GM21825 (cell line): ENCODE measurements around the gene ZNF624.
"Not testable (repeated sequence)": the region's sequence is repeated elsewhere in the genome, so short reads cannot be mapped to it uniquely, and the experiment has no call there.

Experiments
- ATAC-seq: cut with Tn5 transposase; IDR thresholded peaks from one replicate; pipeline ENCODE4 v1.9.1; 2021; ENCODE audit warnings: mild to moderate bottlenecking, moderate library complexity; ENCODE audit not compliant: unreplicated experiment

Gene ZNF624

DNA sequence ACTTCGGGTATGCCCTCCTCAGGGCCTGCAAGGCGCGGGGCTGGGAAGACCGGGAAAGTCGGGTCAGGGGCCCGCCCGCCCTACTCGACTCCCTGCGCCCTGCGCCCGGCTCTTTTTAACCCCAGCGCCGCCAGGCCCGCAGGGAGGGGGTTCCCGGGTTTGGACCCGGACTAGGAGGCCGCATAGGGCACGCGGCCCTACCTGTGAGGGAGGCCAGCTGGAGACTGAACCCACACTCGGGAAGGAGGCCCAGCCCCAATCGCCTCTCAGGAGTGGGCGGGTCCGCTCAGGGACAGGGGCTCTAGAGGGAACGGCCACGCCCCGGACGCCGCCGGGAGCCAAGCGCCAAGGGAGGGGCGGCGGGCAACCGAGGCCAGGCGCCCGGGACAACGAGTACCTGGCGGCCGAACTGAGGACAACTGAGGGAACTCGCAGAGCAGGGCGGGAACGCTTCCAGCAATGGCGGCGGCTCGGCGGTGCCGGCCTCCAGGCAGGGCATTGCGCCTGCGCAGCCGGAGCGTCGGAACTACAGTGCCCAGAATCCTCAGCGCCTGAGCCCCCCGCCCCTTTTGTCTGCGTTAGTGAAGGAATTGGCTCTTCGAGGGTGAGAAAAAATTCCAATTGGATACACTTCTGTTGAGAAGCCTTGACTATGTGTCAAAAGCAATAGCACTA lies at the start of gene ZNF624:
Gene ZNF624 (minus strand): TSS at position 484 of the 675 bp plus-strand sequence.
- ATAC-seq: peak; percentile 91

DNA sequence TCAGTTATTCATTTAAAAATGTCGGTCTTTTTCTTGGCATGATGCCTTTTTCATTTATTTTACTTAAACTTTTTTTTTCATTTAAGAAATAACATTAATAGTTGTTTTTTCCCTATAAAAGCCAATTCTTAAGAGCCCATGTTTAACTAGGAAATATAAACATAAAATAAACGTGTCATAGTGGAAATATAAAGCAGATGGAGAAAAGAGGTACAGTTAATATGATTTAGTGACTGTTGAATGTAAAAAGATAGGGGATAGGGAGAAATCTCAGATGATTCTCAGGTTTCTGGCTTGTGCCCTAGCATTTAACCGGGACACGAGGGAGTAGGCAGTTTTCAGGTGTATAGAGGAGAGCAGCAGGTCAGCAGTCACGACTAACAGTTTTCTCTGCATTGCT lies 44.0 kb upstream of the ZNF624 start:
- not testable (repeated sequence) for ATAC-seq

DNA sequence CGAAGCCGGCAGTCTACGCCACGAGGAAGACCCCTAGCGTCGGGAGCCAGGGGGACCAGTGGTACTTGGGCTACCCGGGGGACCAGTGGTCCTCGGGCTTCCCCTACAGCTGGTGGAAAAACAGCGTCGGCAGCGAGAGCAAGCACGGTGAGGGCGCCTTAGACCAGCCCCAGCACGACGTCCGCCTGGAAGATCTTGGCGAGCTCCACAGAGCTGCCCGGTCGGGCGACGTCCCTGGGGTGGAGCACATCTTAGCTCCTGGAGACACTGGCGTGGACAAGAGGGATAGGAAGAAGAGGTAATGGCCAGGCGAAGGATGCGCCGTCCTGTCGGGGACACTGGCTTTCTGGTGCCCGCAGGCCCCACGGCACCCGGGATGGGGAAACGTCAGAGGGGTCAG lies 36.8 kb upstream of the ZNF624 start:
- not testable (repeated sequence) for ATAC-seq

DNA sequence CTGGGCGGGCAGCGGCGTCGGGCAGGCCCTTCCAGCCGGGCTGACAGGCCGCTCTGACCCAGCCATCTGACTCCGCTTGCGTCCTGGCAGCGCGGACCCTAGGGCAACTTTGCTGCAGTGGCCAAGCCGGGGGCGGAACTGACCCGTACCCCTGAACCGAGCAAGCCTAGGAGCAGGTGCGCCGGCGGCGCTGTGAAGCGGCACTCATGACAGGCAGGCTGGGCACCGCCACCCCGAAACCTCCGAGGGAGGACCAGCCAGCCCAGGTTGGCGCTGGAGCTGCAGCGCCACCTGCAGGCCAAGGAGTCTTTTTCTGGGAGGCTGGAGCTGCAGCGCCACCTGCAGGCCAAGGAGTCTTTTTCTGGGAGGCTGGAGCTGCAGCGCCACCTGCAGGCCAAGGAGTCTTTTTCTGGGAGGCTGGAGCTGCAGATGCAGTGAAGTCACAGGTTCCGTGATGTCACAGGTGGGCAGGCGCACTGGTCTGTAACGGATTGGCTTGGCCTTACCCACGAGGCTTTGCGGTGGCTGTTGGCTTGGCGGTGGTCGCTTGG lies 36.2 kb upstream of the ZNF624 start, which contains the start of gene CCDC144A:
Gene CCDC144A (plus strand): TSS at position 511 of the 551 bp plus-strand sequence. CDS start 160 bp downstream, outside the sequence.
- ATAC-seq: not testable (repeated sequence)

DNA sequence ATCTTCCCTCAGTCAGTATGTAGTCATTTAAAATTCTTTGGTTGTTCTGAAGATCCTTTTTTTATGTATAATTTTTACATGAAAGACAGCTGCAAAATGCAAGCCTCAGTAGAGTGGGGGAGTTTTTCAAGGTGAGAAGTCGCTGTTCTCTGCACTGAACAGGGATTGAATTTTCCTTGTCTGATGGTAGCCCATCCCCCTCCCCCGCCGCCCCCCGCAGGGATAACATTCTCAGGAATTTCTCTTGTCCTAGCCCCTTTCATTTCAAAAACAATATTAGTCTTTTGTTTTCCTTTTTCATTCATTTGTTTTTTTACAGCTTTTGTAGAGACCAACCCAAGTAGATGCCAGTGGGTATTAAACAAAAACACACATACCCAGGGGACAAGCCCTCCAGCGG lies 33.5 kb upstream of the ZNF624 start:
- ATAC-seq: not testable (repeated sequence)

DNA sequence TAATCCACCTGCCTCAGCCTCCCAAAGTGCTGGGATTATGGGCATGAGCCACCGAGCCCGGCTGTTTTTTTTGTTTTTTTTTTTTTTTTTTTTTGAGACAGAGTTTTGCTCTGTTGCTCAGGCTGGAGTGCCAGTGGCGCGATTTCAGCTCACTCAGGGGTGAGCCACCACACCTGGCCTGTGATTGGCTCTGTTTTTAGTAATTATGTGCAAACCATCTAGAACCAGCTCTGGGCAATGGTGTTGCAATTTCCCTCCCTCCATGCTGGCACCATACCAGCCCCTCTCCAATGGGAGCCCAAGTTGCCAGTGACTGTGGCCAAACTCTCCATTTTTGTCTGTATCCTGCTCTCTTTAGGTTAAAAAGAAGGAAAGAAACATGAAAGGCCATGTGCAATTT lies 32.4 kb upstream of the ZNF624 start:
- not testable (repeated sequence) for ATAC-seq

DNA sequence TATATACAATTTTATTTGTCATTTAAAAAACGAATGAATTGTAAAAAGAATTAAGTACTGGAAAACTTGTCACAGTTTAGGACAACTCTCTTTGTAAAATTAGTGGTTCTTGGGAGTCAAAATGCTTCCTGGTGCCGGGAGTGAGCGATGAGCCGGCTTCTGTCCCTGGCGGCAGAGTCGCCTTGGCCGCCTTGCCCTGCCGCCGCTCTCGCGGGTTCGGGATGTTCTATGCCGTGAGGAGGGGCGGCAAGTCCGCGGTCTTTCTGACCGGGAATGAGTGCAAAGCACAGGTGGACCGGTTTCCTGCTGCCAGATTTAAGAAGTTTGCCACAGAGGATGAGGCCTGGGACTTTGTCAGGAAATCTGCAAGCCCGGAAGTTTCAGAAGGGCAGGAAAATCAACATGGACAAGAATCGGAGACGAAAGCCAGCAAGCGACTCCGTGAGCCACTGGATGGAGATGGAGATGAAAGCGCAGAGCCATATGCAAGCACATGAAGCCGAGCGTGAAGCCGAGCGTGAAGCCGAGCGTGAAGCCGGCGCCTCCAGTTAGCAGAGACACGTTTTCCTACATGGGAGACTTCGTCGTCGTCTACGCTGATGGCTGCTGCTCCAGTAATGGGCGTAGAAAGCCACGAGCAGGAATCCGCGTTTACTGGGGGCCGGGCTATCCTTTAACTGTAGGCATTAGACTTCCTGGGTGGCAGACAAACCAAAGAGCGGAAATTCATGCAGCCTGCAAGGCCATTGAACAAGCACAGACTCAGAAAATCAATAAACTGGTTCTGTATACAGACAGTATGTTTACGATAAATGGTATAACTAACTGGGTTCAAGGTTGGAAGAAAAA lies 29.9 kb upstream of the ZNF624 start:
- not testable (repeated sequence) for ATAC-seq

DNA sequence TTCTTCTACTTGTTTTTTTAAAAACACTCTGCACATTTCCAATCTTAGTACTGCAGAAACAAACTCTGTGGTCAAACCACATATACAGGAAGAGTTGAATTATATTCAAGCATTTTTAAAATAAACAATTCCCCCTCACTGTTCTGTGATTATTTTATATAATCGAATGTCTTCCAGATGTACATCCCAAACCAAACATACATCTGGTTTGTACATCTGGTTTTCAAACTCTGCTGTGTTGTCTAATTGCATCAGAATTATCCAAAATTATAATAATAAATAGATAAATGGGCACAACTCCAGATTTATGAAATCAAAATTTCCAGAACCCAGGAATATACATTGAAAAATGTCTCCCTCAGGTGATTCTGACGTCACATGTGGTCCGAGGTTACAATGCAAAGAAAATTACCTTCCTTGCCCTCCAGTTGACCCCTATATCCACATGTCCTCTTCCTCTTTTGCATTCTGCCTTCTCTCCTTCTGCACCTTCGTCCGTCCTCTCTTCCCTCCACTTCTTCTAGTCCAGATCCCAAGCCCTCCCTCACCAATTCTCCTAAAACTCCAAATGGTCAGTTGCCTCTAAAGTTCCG lies 23.1 kb upstream of the ZNF624 start:
- no peak for ATAC-seq

DNA sequence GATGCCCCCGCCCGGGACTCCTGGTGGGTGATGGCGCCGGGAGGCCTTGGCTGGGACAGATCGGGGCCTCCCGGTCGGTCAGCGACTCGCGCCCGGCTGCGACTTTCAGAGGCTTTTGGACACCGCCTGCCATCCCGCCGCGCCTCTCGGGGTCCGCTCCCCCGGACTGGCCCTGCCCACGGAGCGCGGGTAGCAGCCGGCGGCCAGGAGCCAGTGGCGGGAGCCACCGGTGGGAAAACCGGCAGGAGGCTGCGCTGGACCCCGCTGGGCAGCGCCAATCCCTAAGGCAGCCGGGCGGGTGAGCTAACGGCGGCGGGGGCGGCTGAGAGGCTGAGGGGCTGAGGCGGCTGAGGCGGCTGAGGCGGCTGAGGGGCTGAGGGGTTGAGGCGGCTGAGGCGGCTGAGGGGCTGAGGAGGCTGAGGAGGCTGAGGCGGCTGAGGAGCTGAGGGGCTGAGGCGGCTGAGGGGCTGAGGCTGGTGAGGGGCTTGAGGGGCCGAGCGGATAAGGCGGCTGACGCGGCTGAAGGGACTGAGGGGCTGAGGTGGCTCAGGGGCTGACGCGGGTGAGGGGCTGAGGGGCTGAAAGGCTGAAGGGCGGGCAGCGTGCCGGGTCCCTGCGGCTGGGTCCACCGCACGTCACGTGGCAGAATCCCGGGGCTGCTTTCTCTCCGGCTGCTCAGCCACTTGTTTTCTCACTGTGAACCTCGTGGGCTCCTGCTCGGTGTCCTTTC lies 13.4 kb upstream of the ZNF624 start:
- not testable (repeated sequence) for ATAC-seq

DNA sequence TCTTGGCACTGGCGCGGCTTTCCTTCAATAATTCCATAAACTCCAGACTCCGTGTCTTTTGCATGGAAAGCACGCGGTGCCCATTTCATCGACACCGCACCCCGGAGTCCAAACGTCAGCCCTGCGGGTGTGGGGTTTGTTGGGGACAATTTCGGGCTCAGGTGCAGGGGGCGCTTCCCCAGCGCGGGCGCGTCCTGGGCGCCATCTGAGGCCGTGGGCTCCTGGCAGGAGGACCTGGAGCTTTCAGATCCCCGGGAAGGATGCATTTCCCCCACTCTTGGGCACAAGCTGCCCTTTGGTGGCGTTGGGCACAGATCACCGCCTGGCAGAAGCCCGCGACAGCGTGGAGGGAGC lies 12.9 kb upstream of the ZNF624 start:
- not testable (repeated sequence) for ATAC-seq

DNA sequence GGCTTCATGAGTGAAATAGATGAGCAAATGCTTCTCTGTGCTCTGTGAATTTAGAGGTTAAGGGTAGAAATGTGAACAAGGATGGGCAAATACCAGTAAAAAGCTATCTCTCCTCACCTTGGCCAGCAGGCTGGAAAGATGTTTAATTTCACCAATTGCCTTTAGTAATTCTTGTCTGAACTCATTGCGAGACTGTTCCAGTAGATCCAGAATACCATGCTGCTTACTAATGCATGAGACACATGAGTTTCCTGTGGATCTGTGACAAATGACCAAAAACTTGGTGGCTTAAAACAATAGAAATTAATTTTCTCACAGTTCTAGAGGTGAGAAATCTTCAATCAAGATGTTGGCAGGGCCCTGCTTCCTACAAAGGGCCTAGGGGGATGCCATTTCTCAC lies 9.3 kb upstream of the ZNF624 start:
- ATAC-seq: no peak

DNA sequence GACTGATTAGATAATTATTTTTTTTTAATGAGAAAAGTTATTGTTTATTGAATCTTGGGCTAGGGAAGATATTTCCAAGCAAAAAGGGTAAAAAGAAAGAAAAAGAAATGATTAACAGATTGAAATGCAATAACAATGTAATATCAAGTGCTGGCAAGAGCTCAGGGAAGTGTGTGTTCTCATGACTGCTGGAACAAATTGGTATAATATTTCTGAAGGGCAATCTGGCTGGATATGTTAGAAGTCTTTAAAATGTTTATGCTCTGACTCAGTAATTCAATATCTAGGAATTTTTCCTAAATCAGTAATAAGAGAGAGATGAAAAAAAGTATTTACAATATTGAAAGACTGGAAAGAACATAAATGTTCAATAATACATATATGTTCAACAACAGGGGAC lies 7.6 kb upstream of the ZNF624 start:
- ATAC-seq: no peak

DNA sequence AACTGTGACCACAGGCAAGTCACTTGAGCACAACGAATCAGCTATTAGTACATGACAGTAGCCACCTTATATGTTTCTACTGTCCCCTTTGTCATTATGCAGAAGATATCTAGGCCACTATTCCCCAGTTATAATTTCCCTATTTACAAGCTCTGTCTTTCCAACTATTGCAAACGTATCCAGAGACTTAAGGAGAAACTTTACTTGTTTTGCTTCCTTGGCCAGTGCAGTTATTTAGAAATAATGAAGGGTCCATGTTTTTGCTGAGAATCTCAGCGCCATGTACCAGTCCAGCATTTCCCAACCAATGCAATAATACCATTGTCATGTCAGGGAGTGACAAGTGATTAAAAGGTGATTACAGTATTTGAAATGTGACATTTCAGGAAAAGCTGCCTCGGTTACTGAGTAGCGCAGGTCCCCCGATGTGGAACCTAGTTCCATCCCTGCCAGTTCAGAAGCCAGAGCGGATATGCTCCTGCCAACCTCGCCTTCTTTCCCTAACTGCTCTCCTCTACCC lies 743 bp downstream of the ZNF624 start:
- ATAC-seq: no peak

DNA sequence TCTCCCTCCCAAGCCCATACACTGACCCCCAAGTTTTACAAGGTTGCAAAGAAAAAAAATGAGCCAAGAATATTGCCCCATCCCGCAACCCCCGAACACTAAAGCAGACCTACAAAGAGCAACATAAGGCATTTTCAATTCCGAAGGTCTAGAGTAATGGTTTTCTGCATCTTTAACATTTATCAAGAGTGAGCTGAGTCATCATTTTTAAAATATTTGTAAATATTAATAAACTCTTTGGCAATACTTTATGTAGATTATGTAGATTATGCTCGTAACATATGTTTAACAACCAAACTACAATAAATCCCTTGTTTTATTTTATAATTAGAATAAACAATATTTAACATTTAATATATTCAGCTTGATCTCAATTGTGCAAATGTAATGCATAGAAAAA lies 1.4 kb downstream of the ZNF624 start:
- no peak for ATAC-seq

DNA sequence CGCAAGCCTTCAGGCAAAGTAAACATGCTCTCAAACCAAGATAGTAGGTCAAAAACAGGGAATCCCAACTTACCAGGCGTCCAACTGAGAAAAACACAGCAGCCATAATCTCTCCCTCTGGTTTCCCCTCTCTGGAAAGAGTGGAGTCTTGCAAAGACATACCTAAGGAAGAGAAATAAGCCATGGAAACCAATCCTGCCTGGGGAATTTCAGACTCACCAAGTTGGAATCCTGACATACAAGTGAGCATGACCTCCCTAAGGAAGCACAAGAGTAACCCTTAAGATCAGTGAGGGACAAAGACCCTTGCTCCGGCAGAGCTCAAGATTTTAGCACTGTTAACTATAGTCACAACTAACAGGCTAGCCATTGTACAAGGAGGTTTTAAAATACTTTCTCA lies 4.1 kb downstream of the ZNF624 start:
- ATAC-seq: no peak

DNA sequence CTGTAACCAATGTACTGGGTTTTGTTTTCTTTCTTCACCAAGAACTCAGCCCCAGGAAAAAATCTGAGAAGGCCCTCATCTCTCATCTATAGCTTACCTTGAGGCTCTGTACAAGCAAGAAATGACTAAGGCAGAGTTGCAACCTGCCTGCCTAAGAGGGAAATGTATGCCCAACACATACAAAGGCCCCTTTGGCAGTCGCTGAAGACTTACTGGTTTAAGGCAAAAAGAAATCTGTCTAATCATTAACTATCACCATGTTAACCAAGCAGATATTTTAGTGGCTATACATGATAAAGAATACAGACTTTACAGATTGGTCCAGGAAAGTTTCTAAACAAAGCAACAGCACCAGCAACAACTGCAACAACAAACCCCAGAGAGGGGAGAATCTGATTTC lies 14.2 kb downstream of the ZNF624 start:
- no peak for ATAC-seq

DNA sequence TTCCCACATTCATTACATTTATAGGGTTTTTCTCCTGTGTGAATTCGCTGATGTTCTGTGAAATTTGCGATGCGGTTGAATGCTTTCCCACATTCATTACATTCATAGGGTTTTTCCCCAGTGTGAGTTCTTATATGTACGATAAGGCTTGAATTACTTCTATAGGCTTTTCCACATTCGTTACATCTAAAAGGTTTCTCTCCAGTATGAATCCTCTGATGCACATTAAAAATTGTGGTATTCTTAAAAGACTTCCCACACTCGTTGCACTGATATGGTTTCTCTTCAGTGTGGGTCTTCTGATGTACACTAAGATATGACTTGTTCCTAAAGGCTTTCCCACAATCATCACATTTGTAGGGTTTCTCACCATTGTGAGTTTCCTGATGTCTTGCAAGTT lies 30.4 kb downstream of the ZNF624 start:
- ATAC-seq: no peak

DNA sequence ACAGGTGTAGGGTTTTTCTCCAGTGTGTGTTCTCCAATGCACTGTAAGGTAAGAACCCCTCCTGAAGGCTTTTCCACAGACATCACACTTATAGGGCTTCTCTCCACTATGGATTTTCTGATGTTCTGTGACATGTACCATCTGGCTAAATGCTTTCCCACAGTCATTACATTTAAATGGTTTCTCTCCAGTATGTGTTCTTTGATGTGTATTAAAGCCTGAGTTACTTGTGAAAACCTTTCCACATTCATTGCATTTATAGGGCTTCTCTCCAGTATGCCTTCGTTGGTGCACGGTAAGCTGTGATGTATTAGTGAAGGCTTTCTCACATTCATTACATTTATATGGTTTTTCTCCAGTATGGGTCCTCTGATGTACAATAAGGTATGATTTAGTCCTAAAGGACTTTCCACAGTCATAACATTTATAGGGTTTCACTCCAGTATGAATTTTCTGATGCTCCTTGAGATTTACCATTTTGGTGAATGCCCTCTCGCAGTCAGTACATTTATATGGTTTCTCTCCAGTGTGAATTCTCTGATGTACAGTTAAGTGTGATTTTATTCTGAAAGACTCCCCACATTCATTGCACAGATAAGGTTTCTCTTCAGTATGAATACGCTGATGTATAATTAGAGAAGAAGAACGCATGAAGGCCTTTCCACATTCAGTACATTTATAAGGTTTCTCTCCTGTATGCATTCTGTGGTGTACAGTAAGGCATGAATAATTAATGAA lies 30.9 kb downstream of the ZNF624 start:
- ATAC-seq: no peak

DNA sequence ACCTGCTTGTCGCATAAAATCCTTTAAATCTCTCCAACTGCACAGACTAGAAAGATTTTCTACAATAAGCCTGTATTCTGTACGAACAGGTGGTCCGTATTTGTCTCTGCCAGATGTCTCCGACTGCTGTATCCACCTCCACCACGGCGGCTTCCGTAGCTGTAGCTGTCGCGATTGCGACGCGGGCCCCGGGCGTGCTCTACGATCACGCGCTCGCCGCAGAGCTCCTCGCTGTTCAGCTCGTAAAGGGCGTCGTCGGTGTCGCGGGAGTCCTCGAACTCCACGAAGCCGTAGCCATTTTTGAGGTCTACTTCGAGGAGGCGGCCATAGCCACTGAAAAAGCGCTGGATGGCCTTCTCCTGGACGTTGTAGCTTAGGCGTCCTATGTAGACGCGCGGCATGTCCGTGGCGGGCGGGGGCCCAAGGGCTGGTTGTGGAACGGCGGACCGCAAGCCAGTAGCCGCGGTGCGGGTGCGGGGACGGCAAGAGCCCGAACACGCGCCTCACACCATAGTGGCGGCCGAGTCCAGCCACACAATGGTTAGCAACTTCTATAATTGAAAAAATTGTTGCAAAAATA lies 36.1 kb downstream of the ZNF624 start:
- ATAC-seq: no peak

DNA sequence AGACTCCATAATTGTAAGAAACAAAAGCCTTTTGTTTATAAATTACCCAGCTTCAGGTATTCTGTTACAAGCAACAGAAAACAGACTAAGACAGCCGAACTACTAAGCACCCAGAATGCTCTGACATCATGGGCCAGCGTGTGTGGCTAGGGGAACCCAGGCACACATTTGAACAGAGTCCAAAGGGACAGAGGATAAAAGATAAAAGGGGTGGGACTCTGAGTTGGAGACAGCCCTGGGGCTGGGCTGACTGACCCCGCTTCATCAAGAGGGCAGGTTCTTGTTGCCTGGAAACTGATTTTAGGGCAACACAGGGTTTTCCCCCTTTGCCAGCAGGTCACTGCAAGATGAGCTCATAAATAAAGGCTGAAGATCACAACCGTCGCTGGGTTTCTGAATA lies 54.1 kb downstream of the ZNF624 start:
- no peak for ATAC-seq
